ENCODE measurements around the gene CACNG8. TPM values are rescaled to one million over a fixed set of nuclear protein-coding genes. Genes with fewer than 3 reads are reported as not detected.

Gene CACNG8
- total RNA-seq, 1 donor from 2014 or later = under 0.01 TPM

GRCh38 chr19:54001496-54001895, 38.8 kb downstream of the CACNG8 start:
- Histone ChIP-seq H3K36me3 (ENCODE audit: control insufficient read depth, insufficient read depth, low read length) (no peaks in the 10 kb centered on the region), H3K27me3 (ENCODE audit: control insufficient read depth, insufficient read depth, low read length) (no peaks in the 10 kb centered on the region), H3K4me3 (ENCODE audit: low read depth, low read length) (no peak overlapping the region)
- no peak for DNase-seq (ENCODE audit: low read depth)
- TF ChIP-seq CTCF (IDR thresholded peaks at IDR 0.05; ENCODE audit: insufficient read depth, low read length, poor library complexity, severe bottlenecking) = no peak

GRCh38 chr19:54002495-54003315, 40.0 kb downstream of the CACNG8 start:
- no peak for DNase-seq (ENCODE audit: low read depth)
- no peaks in the 10 kb centered on the region for H3K36me3 ChIP-seq (ENCODE audit: control insufficient read depth, insufficient read depth, low read length)
- H3K4me3 ChIP-seq (ENCODE audit: low read depth, low read length) = no peak overlapping the region
- TF ChIP-seq CTCF (IDR thresholded peaks at IDR 0.05; ENCODE audit: insufficient read depth, low read length, poor library complexity, severe bottlenecking) = no peak
- H3K27me3 ChIP-seq (ENCODE audit: control insufficient read depth, insufficient read depth, low read length) = no peaks in the 10 kb centered on the region

- H3K4me3 ChIP-seq (ENCODE audit: low read depth, low read length) = no peak overlapping the region
- H3K27me3 ChIP-seq (ENCODE audit: control insufficient read depth, insufficient read depth, low read length) = peaks cover 4% of the 10 kb centered on the region
- no peak for DNase-seq (ENCODE audit: low read depth)
- TF ChIP-seq CTCF (IDR thresholded peaks at IDR 0.05; ENCODE audit: insufficient read depth, low read length, poor library complexity, severe bottlenecking) = no peak
- H3K36me3 ChIP-seq (ENCODE audit: control insufficient read depth, insufficient read depth, low read length) = no peaks in the 10 kb centered on the region
Observed at GRCh38 chr19:54009440-54009839, 46.7 kb downstream of the CACNG8 start.

GRCh38 chr19:54010474-54010873, 47.7 kb downstream of the CACNG8 start:
- TF ChIP-seq CTCF (IDR thresholded peaks at IDR 0.05; ENCODE audit: insufficient read depth, low read length, poor library complexity, severe bottlenecking) = no peak
- DNase-seq (ENCODE audit: low read depth) = no peak
- H3K4me3 ChIP-seq (ENCODE audit: low read depth, low read length) = no peak overlapping the region
- H3K27me3 ChIP-seq (ENCODE audit: control insufficient read depth, insufficient read depth, low read length) = peaks cover 4% of the 10 kb centered on the region
- H3K36me3 ChIP-seq (ENCODE audit: control insufficient read depth, insufficient read depth, low read length) = no peaks in the 10 kb centered on the region

GRCh38 chr19:54011507-54012211, 48.9 kb downstream of the CACNG8 start:
- H3K27me3 ChIP-seq (ENCODE audit: control insufficient read depth, insufficient read depth, low read length) = peaks cover 4% of the 10 kb centered on the region
- H3K4me3 ChIP-seq (ENCODE audit: low read depth, low read length) = no peak overlapping the region
- TF ChIP-seq CTCF (IDR thresholded peaks at IDR 0.05; ENCODE audit: insufficient read depth, low read length, poor library complexity, severe bottlenecking) = no peak
- no peak for DNase-seq (ENCODE audit: low read depth)
- no peaks in the 10 kb centered on the region for H3K36me3 ChIP-seq (ENCODE audit: control insufficient read depth, insufficient read depth, low read length)
